HG02623 (cell line): Measurements from ENCODE around the gene DDX6.

Source experiments
- ATAC-seq: cut with Tn5 transposase; IDR thresholded peaks from one replicate; pipeline ENCODE4 v1.9.1; 2021; ENCODE audit warnings: moderate library complexity; ENCODE audit not compliant: unreplicated experiment

The DDX6 gene

GRCh38 chr11:118705791-118706545 is 85.0 kb downstream of the DDX6 start:
- ATAC-seq, result no peak

DNA sequence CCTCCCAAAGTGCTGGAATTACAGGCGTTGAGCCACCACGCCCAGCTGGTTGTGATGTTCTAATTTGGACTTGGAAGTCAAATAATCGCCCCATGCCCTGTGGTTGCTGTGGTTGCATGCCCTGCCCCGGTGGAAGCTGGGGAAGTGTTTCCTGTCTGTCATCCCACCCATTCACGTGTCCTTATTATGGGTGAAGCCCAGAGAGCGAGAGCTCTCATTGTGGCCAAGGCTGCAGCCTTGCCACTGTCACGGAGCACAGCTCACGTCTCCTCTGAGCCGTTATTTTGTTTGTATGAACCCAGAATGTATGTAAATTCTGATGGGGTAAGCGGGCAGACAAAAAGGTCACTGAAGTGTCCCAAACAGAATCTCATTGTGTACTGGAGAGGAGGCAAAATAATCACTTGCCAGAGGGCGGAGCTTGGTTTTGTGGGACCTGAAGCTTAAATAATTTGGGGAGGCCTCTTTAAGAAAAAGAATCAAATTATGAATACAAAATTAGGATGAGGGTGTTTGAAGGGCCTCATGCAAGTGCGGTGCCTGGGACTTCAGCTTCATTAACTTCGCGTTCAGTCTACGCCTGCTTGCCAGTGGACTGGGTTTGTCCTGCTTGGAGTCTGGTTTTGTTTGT is 85.7 kb downstream of the DDX6 start:
- ATAC-seq, result no peak

DNA sequence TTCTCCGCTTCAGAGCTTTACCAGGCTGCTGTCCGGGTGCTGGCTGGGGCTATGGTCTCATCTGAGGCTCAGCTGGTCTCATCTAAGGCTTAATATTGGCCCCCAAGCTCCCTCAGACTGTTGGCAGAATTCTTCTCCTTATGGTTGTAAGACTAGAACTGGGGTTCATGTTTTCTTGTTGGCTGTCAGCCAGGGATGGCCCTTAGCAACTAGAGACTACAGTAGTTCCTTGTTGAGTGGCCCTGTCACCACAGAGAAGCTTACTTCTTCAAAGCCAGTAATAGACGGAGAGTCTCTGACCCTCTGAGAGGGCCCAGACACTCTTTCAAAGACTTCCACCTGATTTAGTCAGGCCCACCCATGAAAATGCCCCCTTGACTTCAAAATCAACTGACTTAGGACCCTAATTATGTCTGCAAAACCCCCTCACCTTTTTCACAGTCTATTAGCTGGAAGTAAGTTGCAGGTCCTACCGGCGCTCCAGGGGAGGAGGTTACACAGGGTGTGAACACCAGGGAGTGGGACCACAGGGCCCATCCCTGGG is 87.3 kb downstream of the DDX6 start:
- ATAC-seq, result no peak

- no peak for ATAC-seq
These were observed 91.3 kb downstream of the DDX6 start for GRCh38 chr11:118699506-118700220.
